ENCODE results near the gene RNF223. TPM values are rescaled to one million over a fixed set of nuclear protein-coding genes. Genes with fewer than 3 reads are reported as not detected.
"Not testable (repeated sequence)": the region's sequence is repeated elsewhere in the genome, so short reads cannot be mapped to it uniquely, and the experiment has no call there.

RNF223 gene
- total RNA-seq, 1 experiment from 2014 or later: not detected

DNA sequence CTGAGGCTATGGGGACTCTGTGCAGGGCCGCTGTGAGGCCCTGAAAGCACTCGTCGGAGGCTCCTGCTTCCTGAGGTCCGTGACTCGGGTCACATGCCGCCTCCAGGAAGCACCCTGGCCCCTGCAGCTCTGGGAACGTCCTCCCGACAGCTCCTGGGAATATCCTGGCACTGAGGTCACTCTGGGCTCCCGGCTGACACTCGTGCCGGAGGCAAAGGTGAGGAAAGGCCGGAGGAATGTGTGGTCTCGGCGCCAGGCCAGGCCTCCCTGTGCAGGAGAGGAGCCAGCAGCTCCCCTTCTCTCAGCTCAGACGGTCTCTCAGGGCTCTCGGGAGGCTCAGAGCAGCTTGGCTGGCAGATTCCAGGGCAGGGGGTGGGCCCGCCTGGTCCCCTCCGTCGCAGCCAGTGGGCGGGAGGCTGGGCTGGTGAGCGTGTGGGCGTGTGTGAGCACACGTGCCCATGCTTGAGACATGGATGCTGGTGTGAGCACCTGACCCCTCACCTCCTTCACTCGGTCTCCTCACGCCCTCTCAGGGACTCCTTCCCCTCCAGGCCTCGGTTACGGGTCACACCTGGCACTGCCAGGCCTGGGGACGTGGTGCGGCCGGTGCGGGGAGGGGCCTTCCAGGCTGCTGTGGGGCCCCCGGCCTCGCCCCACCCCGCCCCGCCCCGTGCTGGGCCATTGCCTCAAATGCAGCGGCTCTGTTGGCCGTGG is 5.5 kb upstream of the RNF223 start:
- Mint-ChIP-seq H3K36me3 (ENCODE audit: insufficient read depth in 1 of 3, low read depth in 3 of 3) (peaks cover 0 to 7% (median 0%) of the 10 kb centered on the region in 3 experiments; a peak in 5 of 7 replicates), H3K4me1 (peaks cover 0 to 3% of the 10 kb centered on the region in 2 experiments; a peak in 1 of 4 replicates), H3K27me3 (ENCODE audit: low read depth) (peaks cover 13% of the 10 kb centered on the region), H3K4me3 (peak overlapping the region; percentile 38 to 42; a peak in 3 of 5 replicates), H3K9me3 (no peaks in the 10 kb centered on the region; a peak in 1 of 5 replicates), H3K27ac (no peak overlapping the region)
- Histone ChIP-seq H2AK5ac (ENCODE audit: insufficient read length, low read length) (no peak overlapping the region), H3K56ac (ENCODE audit: insufficient read length, low read depth, low read length) (no peak overlapping the region), H3K18ac (ENCODE audit: insufficient read length, low read depth, low read length) (no peak overlapping the region), H2BK20ac (ENCODE audit: low read depth, low read length, poor library complexity, severe bottlenecking) (no peak overlapping the region), H2AFZ (ENCODE audit: low read length) (no peak overlapping the region), H3K27me3 (ENCODE audit: insufficient read depth, low read length) (no peaks in the 10 kb centered on the region), H2BK15ac (ENCODE audit: low read depth, low read length) (no peak overlapping the region), H4K20me1 (ENCODE audit: control insufficient read depth, insufficient read depth, insufficient read length) (no peaks in the 10 kb centered on the region), H3K4me2 (ENCODE audit: insufficient read depth, insufficient read length, low read length) (peak overlapping the region; percentile 38), H4K91ac (ENCODE audit: insufficient read length, low read depth, low read length) (no peak overlapping the region), H4K5ac (ENCODE audit: insufficient read length, low read depth, low read length) (no peak overlapping the region), H4K8ac (replicated peaks; ENCODE audit: insufficient read length, low read depth, low read length) (no peak overlapping the region), H3K79me2 (ENCODE audit: insufficient read depth, low read length) (no peaks in the 10 kb centered on the region), H2BK5ac (ENCODE audit: insufficient read length, low read length) (no peak overlapping the region), H2BK120ac (ENCODE audit: low read depth, low read length, poor library complexity, severe bottlenecking) (no peak overlapping the region), H3K9ac (ENCODE audit: extremely low read depth, insufficient read length, low read length) (no peak overlapping the region), H2BK12ac (ENCODE audit: insufficient read length, low read depth, low read length) (no peak overlapping the region), H3K14ac (ENCODE audit: insufficient read depth, low read length) (no peak overlapping the region; the same call in 1 of the 2 replicates), H3K4me1 (ENCODE audit: insufficient read depth, low read length) (no peaks in the 10 kb centered on the region; the same call in 1 of the 2 replicates), H3K23me2 (ENCODE audit: insufficient read length, low read depth, low read length, poor library complexity, severe bottlenecking) (peaks cover 6% of the 10 kb centered on the region), H3K23ac (ENCODE audit: insufficient read length, low read depth, low read length) (no peak overlapping the region), H3T11ph (ENCODE audit: low read length) (no peak overlapping the region), H3K79me1 (ENCODE audit: insufficient read depth, low read depth, low read length, poor library complexity, severe bottlenecking) (no peaks in the 10 kb centered on the region), H3K27ac (ENCODE audit: insufficient read length, low read depth, low read length) (no peak overlapping the region), H3K9me3 (ENCODE audit: control insufficient read depth, low read depth, low read length) (no peaks in the 10 kb centered on the region), H3K4ac (ENCODE audit: low read depth, low read length) (no peak overlapping the region)
- peak; percentile 81 for DNase-seq
- no peak for TF ChIP-seq CTCF (conservative IDR thresholded peaks at IDR 0.05)
- no CpG with 5 or more reads among the region's 38 CpGs for WGBS (ENCODE audit: extremely low coverage, insufficient read length, low lambda C conversion rate)

DNA sequence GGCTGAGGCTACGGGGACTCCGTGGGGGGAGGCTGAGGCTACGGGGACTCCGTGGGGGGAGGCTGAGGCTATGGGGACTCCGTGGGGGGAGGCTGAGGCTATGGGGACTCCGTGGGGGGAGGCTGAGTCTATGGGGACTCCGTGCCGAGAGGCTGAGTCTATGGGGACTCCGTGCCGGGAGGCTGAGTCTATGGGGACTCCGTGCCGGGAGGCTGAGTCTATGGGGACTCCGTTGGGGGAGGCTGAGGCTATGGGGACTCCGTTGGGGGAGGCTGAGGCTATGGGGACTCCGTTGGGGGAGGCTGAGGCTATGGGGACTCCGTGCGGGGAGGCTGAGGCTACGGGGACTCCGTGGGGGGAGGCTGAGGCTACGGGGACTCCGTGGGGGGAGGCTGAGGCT is 3.3 kb upstream of the RNF223 start:
- not testable (repeated sequence) for H3K4me2 ChIP-seq (ENCODE audit: insufficient read depth, insufficient read length, low read length); H3K23ac ChIP-seq (ENCODE audit: insufficient read length, low read depth, low read length); H3K4me1 Mint-ChIP-seq; H2AK5ac ChIP-seq (ENCODE audit: insufficient read length, low read length); H3K4me3 Mint-ChIP-seq; DNase-seq; H3K27me3 ChIP-seq (ENCODE audit: insufficient read depth, low read length); H2BK12ac ChIP-seq (ENCODE audit: insufficient read length, low read depth, low read length); H3K36me3 Mint-ChIP-seq (ENCODE audit: insufficient read depth in 1 of 3, low read depth in 3 of 3); H3K27ac ChIP-seq (ENCODE audit: insufficient read length, low read depth, low read length); H3T11ph ChIP-seq (ENCODE audit: low read length); H3K9me3 ChIP-seq (ENCODE audit: control insufficient read depth, low read depth, low read length); H4K5ac ChIP-seq (ENCODE audit: insufficient read length, low read depth, low read length); H3K4me1 ChIP-seq (ENCODE audit: insufficient read depth, low read length); H3K18ac ChIP-seq (ENCODE audit: insufficient read length, low read depth, low read length); H2BK15ac ChIP-seq (ENCODE audit: low read depth, low read length); H2BK5ac ChIP-seq (ENCODE audit: insufficient read length, low read length); H3K27ac Mint-ChIP-seq; H4K20me1 ChIP-seq (ENCODE audit: control insufficient read depth, insufficient read depth, insufficient read length); H4K8ac ChIP-seq (replicated peaks; ENCODE audit: insufficient read length, low read depth, low read length); H3K79me2 ChIP-seq (ENCODE audit: insufficient read depth, low read length); H3K23me2 ChIP-seq (ENCODE audit: insufficient read length, low read depth, low read length, poor library complexity, severe bottlenecking); H3K14ac ChIP-seq (ENCODE audit: insufficient read depth, low read length); H2BK20ac ChIP-seq (ENCODE audit: low read depth, low read length, poor library complexity, severe bottlenecking); H3K79me1 ChIP-seq (ENCODE audit: insufficient read depth, low read depth, low read length, poor library complexity, severe bottlenecking); H2BK120ac ChIP-seq (ENCODE audit: low read depth, low read length, poor library complexity, severe bottlenecking); H3K56ac ChIP-seq (ENCODE audit: insufficient read length, low read depth, low read length); H3K9me3 Mint-ChIP-seq; H4K91ac ChIP-seq (ENCODE audit: insufficient read length, low read depth, low read length); H3K4ac ChIP-seq (ENCODE audit: low read depth, low read length); H2AFZ ChIP-seq (ENCODE audit: low read length); H3K9ac ChIP-seq (ENCODE audit: extremely low read depth, insufficient read length, low read length)
- H3K27me3 Mint-ChIP-seq (ENCODE audit: low read depth): peaks cover 18% of the 10 kb centered on the region
- WGBS (ENCODE audit: extremely low coverage, insufficient read length, low lambda C conversion rate): no CpG with 5 or more reads among the region's 21 CpGs
